ENCODE data around the gene CYP4F22.

DNA sequence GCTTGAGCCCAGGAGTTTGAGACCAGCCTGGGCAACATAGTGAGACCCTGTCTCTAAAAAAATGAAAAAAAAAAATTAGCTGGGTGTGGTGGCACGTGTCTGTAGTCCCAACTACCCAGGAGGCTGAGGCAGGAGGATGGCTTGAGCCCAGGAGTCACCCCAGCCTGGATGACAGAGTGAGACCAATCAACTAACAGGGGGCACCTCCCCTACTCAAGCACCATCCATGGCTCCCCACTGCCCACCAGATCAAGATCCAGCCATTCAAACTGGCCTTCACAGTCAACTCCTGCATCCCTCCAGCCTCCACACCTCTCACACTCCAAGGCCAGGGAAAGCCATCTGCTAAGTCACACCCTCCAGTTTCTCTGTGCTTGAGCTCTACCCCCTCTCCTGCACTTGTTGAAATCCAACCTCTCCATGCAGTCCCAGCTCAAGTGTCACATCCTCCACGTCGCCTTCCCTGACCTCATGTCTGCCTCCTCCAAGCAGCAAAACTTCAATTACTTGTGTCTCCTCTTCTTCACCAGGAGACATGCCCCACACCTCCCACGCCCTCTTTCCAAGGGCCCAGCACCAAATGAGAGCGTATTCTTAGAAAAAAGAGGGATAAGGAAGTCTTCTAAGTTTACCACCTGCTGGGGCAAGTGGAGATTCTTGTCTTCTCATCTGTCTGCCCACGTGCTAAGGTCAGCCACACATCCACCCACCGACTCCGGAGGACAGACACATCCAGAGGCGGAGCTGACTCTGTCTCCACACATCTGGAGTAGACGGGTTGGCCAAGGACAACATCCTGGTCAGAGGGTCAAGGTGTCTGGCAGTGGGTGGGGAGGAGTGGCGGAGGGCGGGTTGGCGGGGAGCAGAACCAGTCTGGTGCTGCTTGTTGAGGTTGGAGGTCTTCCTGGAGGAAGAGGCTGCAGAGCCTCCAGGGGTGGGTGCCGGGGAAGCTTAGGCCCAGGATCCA is 974 bp upstream of the CYP4F22 start:
- TF ChIP-seq POLR2A (IDR thresholded peaks at IDR 0.05; ENCODE audit: low read depth, low read length), result no peak
- TF ChIP-seq TAF1 (IDR thresholded peaks at IDR 0.05; ENCODE audit: low read depth, low read length), result no peak
- no peak for TF ChIP-seq SPI1 (IDR thresholded peaks at IDR 0.05; ENCODE audit: low read depth, low read length)
- no peak for TF ChIP-seq POLR2AphosphoS5 (IDR thresholded peaks at IDR 0.05; ENCODE audit: low read depth, low read length)
